ENCODE data around the gene TULP4.
"Not testable (repeated sequence)": the region's sequence is repeated elsewhere in the genome, so short reads cannot be mapped to it uniquely, and the experiment has no call there.

The TULP4 gene

GRCh38 chr6:158328952-158329351 is 16.7 kb downstream of the TULP4 start:
- no peak for DNase-seq (ENCODE audit: low read depth)

GRCh38 chr6:158329531-158329930 is 17.3 kb downstream of the TULP4 start:
- DNase-seq (ENCODE audit: low read depth): no peak

GRCh38 chr6:158330016-158330415 is 17.8 kb downstream of the TULP4 start:
- no peak for DNase-seq (ENCODE audit: low read depth)

GRCh38 chr6:158332237-158332636 is 20.0 kb downstream of the TULP4 start:
- no peak for DNase-seq (ENCODE audit: low read depth)

GRCh38 chr6:158333094-158333493 is 20.8 kb downstream of the TULP4 start:
- no peak for DNase-seq (ENCODE audit: low read depth)

- no peak for DNase-seq (ENCODE audit: low read depth)
Observed at GRCh38 chr6:158334534-158334933, 22.3 kb downstream of the TULP4 start.

GRCh38 chr6:158337332-158337731 is 25.1 kb downstream of the TULP4 start:
- no peak for DNase-seq (ENCODE audit: low read depth)

GRCh38 chr6:158338311-158339112 is 26.2 kb downstream of the TULP4 start:
- no peak for DNase-seq (ENCODE audit: low read depth)

GRCh38 chr6:158339197-158339596 is 26.9 kb downstream of the TULP4 start:
- DNase-seq (ENCODE audit: low read depth): not testable (repeated sequence)

GRCh38 chr6:158340252-158340651 is 28.0 kb downstream of the TULP4 start:
- DNase-seq (ENCODE audit: low read depth): no peak

GRCh38 chr6:158344534-158344933 is 32.3 kb downstream of the TULP4 start:
- no peak for DNase-seq (ENCODE audit: low read depth)

- DNase-seq (ENCODE audit: low read depth): not testable (repeated sequence)
Observed at GRCh38 chr6:158345444-158345843, 33.2 kb downstream of the TULP4 start.

- no peak for DNase-seq (ENCODE audit: low read depth)
Observed at GRCh38 chr6:158347335-158347734, 35.1 kb downstream of the TULP4 start.

- not testable (repeated sequence) for DNase-seq (ENCODE audit: low read depth)
Observed at GRCh38 chr6:158348737-158349504, 36.7 kb downstream of the TULP4 start.

GRCh38 chr6:158349505-158350275 is 37.4 kb downstream of the TULP4 start:
- not testable (repeated sequence) for DNase-seq (ENCODE audit: low read depth)

- not testable (repeated sequence) for DNase-seq (ENCODE audit: low read depth)
Observed at GRCh38 chr6:158350731-158351130, 38.5 kb downstream of the TULP4 start.

GRCh38 chr6:158353883-158354877 is 41.9 kb downstream of the TULP4 start:
- DNase-seq (ENCODE audit: low read depth): no peak

- no peak for DNase-seq (ENCODE audit: low read depth)
Observed at GRCh38 chr6:158356586-158357546, 44.6 kb downstream of the TULP4 start.

- no peak for DNase-seq (ENCODE audit: low read depth)
Observed at GRCh38 chr6:158357570-158358216, 45.4 kb downstream of the TULP4 start.

Measured in stimulated activated CD8-positive, alpha-beta memory T cell treated with anti-CD3 and anti-CD28 coated beads, Interleukin-12 subunit alpha, Interleukin-12 subunit beta, amount 100 ng/mL, for 4 hours (primary cell).